ENCODE data around the gene CEP112.

GRCh38 chr17:65685110-65685509 is 506.8 kb downstream of the CEP112 start:
- TF ChIP-seq, protein P1, sequence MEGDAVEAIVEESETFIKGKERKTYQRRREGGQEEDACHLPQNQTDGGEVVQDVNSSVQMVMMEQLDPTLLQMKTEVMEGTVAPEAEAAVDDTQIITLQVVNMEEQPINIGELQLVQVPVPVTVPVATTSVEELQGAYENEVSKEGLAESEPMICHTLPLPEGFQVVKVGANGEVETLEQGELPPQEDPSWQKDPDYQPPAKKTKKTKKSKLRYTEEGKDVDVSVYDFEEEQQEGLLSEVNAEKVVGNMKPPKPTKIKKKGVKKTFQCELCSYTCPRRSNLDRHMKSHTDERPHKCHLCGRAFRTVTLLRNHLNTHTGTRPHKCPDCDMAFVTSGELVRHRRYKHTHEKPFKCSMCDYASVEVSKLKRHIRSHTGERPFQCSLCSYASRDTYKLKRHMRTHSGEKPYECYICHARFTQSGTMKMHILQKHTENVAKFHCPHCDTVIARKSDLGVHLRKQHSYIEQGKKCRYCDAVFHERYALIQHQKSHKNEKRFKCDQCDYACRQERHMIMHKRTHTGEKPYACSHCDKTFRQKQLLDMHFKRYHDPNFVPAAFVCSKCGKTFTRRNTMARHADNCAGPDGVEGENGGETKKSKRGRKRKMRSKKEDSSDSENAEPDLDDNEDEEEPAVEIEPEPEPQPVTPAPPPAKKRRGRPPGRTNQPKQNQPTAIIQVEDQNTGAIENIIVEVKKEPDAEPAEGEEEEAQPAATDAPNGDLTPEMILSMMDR (IDR thresholded peaks at IDR 0.05) = no peak
- TF ChIP-seq POLR2AphosphoS5 (IDR thresholded peaks at IDR 0.05) = no peak
- TF ChIP-seq POLR2A (IDR thresholded peaks at IDR 0.05) = no peak
- no peak for TF ChIP-seq EP300 (IDR thresholded peaks at IDR 0.05)
